OCI-LY7 (cell line): ENCODE data around the gene SACS.

ENCODE experiments used
- CTCF ChIP-seq: fragments of 200-600 bp; sonication (generic); conservative IDR thresholded peaks from 2 replicates; pipeline ENCODE4 v1.5.1; 2014; ENCODE audit warnings: mild to moderate bottlenecking, antibody characterized with exemption, low read length, moderate library complexity, mixed read lengths
- EZH2phosphoT487 ChIP-seq: fragments of 200-600 bp; sonication (generic); IDR thresholded peaks from 2 replicates; pipeline ENCODE4 v1.6.1; 2018; ENCODE audit warnings: low read depth, borderline replicate concordance, mild to moderate bottlenecking, mixed run types, antibody characterized with exemption, low read length, moderate library complexity, mixed read lengths

- no peak for TF ChIP-seq CTCF
- no peak for TF ChIP-seq EZH2phosphoT487
These were observed 61.1 kb downstream of the SACS start for GRCh38 chr13:23372264-23372906.
